PFSK-1 (cell line): ENCODE measurements around the gene PRDX5.

ENCODE experiments used
- FOXP2 ChIP-seq: optimal IDR thresholded peaks from 2 replicates; pipeline ENCODE3; 2011; ENCODE audit warnings: borderline replicate concordance, control low read depth, inconsistent platforms; ENCODE audit not compliant: insufficient read depth; ENCODE audit errors: extremely low read length, extremely low read depth
- POLR2AphosphoS5 ChIP-seq: IDR thresholded peaks from 2 replicates; pipeline ENCODE4 v1.6.1; 2012; ENCODE audit warnings: low read depth, mild to moderate bottlenecking, control low read depth, low read length, moderate library complexity
- REST ChIP-seq, 2 experiments: IDR thresholded peaks; 2 replicates each; pipeline versions ENCODE4 v1.6.1 to v1.8.0; 2011 to 2012; ENCODE audit warnings: low read depth in 2 of 2, low read length in 2 of 2, control low read depth in 1 of 2, inconsistent platforms in 1 of 2, mild to moderate bottlenecking in 1 of 2, moderate library complexity in 1 of 2; ENCODE audit not compliant: insufficient read depth in 1 of 2
- SIN3A ChIP-seq: IDR thresholded peaks from 2 replicates; pipeline ENCODE4 v1.6.1; 2012; ENCODE audit warnings: mild to moderate bottlenecking, low read length, moderate library complexity, borderline replicate concordance; ENCODE audit not compliant: insufficient read depth
- TAF1 ChIP-seq: IDR thresholded peaks from 2 replicates; pipeline ENCODE4 v1.6.1; 2012; ENCODE audit warnings: low read length, control low read depth, borderline replicate concordance; ENCODE audit not compliant: insufficient read depth

The PRDX5 gene

GRCh38 chr11:64340671-64341335 is 22.9 kb downstream of the PRDX5 start:
- TF ChIP-seq POLR2AphosphoS5 (no peak), REST (IDR thresholded peaks at IDR 0.05; ENCODE audit: insufficient read depth in 1 of 2, low read depth in 2 of 2, low read length in 2 of 2) (no peak), TAF1 (no peak), FOXP2 (no peak), SIN3A (no peak)

GRCh38 chr11:64341429-64341828 is 23.5 kb downstream of the PRDX5 start:
- no peak for TF ChIP-seq REST (IDR thresholded peaks at IDR 0.05; ENCODE audit: insufficient read depth in 1 of 2, low read depth in 2 of 2, low read length in 2 of 2)

GRCh38 chr11:64341851-64342791 is 24.2 kb downstream of the PRDX5 start:
- TF ChIP-seq POLR2AphosphoS5 (no peak), TAF1 (no peak), FOXP2 (peak; percentile 27)

GRCh38 chr11:64342869-64343745 is 25.2 kb downstream of the PRDX5 start:
- TF ChIP-seq TAF1 (no peak), SIN3A (no peak), FOXP2 (no peak), REST (IDR thresholded peaks at IDR 0.05; ENCODE audit: insufficient read depth in 1 of 2, low read depth in 2 of 2, low read length in 2 of 2) (no peak), POLR2AphosphoS5 (no peak)

GRCh38 chr11:64343767-64344559 is 26.0 kb downstream of the PRDX5 start:
- no peak for TF ChIP-seq FOXP2
- TF ChIP-seq POLR2AphosphoS5, result no peak
- no peak for TF ChIP-seq REST (IDR thresholded peaks at IDR 0.05; ENCODE audit: insufficient read depth in 1 of 2, low read depth in 2 of 2, low read length in 2 of 2)
- no peak for TF ChIP-seq SIN3A
- TF ChIP-seq TAF1, result no peak
